HTR-8/SVneo (cell line): Measurements from ENCODE around the gene FZD10.

Experiments used
- DNase-seq: peaks from one replicate; pipeline ENCODE4 v3.0.0; 2011; ENCODE audit warnings: low spot score, mixed read lengths; ENCODE audit not compliant: insufficient read length
- FAIRE-seq: peaks from 2 replicates; lab custom pipeline; 2011; peaks lifted over from hg19 to GRCh38; lab: Jason Lieb, UNC

FZD10 gene

GRCh38 chr12:130131801-130132200, 30.5 kb upstream of the FZD10 start:
- FAIRE-seq (no peak), DNase-seq (no peak)

- DNase-seq: no peak
- FAIRE-seq: no peak
Observed at GRCh38 chr12:130132831-130133511, 29.3 kb upstream of the FZD10 start.

DNA sequence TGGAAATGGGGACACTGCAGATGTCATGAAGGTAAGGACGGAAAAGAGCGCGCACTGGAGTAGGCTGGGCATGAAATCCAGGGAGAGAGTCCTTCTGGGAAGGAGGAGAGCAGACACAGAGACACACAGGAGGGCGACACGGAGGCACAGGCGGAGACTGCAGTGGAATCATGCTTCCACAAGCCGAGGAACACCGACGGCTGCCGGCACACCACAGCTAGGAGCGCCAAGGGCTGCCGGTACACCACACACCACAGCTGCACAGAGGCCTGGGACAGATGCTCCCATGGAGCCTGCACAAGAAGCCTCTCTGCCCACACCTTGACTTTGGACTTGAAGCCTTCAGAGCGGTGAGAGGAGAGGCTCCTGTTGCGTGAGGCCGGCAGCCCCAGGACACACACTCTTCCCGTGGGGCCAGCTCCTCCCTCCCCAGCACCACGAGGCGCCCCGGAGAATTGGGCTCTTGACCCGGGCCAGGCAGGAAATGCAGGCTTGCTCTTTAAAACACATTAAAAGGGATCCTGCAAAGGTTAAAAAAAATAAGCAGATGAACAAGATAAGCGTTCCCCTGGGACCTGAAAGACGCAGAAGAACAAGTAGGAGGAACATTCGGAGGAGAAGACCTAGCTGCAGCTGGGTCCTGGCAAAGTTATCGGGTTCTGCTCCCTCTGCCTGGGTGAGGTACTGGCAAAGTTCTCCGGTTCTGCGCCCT, 28.3 kb upstream of the FZD10 start:
- no peak for FAIRE-seq

DNA sequence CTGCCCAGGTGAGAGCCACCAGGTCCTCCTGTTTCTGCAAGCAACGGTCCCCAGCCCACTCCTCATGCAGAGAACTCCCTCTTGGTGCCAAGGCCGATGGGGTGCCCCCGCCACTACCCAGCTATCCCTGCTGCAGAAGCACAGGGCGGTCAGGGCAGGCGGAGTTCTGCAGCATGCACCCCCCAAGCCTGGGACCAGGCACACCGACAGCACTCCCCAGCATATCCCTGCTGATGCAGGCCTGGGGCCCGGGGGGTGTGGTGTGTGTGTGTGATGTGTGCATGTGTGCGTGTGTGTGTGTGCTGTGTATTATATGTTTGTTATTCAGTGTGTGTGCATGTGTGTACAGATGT, 27.7 kb upstream of the FZD10 start:
- FAIRE-seq: no peak

More for the DNA sequence above, 28.3 kb upstream of the FZD10 start:
- no peak for DNase-seq

DNA sequence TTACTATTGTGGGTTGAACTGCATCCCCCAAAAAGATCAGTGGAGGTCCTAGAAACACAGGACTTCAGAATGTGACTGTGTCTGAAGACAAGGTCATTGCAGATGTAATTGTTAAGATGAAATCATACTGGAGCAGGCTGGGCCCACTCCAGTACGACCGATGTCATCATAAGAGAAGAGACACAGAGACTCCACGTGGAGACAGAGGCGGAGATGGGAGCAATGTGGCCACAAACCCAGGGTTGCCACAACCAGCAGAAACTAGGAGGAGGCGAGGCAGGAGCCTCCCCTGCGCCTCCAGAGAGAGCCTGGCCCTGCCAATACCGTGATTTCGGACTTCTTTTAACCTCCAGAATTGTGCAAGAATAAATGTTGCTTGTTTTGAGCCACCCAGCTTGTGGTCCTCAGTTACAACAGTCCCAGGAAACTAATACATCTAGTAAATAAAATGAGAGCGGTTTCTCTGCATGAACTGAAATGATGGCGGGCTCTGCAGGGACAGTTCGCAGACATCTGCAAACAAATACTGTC, 25.7 kb upstream of the FZD10 start:
- FAIRE-seq (no peak), DNase-seq (no peak)

More for the DNA sequence above, 27.7 kb upstream of the FZD10 start:
- no peak for DNase-seq

GRCh38 chr12:130137040-130138018, 24.9 kb upstream of the FZD10 start:
- no peak for DNase-seq
- no peak for FAIRE-seq

DNA sequence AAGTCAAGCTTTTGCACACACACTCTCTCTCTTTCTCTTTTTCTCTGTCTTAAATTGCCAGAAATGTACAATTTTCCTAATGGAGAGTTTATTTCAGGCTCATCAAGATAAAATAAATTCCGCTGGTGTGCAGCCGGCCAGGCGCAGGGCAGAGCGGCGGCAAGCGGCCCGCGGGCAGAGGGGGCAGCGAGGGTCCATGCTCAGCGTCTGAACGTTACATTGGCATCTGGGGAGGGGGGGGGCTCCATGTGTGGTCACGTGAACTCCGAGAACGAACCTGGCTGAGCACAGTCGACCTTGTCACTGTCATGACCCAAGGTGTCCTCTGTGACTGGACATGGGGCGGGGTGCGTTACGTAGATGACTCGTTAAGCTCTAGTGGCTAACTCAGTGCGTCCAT, 23.8 kb upstream of the FZD10 start:
- no peak for FAIRE-seq

DNA sequence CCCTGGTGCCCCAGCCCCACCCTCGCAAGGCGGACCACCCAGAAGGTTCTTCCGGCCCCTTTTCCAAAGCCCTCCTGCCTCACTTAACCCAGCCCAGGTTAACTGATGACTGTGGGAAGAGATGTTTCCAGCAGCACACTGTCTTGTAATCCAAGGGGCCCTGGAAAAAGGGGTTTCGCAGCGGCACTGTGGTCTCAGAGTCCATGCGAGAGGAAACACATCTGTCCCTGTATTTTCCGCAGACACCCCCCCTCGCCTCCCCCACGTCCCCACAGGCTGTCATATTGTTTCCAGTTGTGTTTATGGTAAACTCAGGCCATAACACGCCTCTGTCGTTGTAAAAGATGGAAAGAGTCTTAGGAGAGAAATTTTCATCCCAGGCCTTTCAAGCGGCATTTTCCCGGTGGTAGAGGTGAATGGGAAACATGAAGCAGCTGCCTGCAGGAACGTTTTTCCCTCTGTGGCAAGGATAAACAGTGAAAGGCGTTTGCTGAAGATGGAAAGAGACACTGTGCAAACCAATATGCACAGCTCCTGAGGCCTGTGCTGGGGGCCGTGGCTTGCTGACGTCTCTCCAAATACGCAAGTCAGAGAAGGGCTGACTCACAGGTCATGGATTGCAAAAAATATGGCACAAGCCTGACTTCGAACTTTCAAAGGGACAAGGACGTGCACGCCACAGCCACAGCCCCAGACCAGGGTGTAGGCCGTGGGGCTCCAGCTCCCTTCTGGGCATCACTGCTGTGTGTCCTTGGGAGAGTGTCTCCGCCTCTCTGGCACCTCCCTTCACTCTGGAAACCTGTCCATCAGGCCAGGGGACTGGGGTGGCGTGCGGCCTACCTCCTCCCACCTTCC, 22.5 kb upstream of the FZD10 start:
- FAIRE-seq (no peak), DNase-seq (no peak)

More for the DNA sequence above, 23.8 kb upstream of the FZD10 start:
- no peak for DNase-seq

DNA sequence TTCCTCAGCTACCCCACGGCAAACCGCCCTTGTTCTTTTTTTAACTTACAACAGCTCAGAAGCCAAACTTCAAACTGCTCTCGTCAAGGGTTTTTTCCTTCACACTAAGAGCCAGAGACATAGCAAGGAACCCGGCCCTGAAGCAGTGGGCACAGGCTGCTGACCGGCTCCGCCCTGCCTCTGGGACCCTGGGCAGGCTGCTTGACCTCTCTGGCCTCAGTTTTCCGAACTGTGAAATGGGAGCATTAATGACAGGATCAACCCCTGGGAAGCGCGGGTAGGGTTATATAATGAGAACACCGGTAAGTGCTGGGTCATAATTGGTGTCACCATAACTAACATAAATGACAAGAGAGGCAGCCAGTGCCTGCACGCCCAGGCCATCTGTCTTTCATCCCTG, 21.2 kb upstream of the FZD10 start:
- no peak for DNase-seq
- FAIRE-seq: no peak

- DNase-seq: no peak
- FAIRE-seq: no peak
Observed at GRCh38 chr12:130141901-130142683, 20.2 kb upstream of the FZD10 start.

- no peak for DNase-seq
- no peak for FAIRE-seq
Observed at GRCh38 chr12:130142736-130143135, 19.5 kb upstream of the FZD10 start.

- DNase-seq: no peak
- FAIRE-seq: no peak
Observed at GRCh38 chr12:130143136-130143535, 19.1 kb upstream of the FZD10 start.

GRCh38 chr12:130144256-130144655, 18.0 kb upstream of the FZD10 start:
- FAIRE-seq (no peak), DNase-seq (no peak)

DNA sequence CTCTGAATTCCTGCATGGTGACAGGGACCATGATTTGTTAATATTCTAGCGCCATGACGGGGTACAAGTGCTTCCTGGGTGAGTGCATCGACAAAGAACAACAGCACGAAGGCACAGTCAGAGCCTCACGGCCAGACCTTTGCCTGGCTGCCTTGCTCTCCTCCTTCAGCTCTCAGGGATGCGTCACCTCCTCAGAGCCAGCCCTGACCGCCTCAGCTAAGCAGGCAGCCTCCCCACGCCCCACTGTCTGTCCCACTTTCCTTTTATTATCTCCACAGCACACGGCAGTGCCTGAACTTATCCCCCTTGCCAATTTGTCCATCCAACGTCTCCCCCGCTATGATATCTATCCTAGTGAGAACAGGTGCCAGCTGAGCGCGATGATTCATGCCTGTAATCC, 16.5 kb upstream of the FZD10 start:
- FAIRE-seq: no peak
- DNase-seq: no peak

GRCh38 chr12:130146176-130146931, 15.9 kb upstream of the FZD10 start:
- FAIRE-seq: no peak

DNA sequence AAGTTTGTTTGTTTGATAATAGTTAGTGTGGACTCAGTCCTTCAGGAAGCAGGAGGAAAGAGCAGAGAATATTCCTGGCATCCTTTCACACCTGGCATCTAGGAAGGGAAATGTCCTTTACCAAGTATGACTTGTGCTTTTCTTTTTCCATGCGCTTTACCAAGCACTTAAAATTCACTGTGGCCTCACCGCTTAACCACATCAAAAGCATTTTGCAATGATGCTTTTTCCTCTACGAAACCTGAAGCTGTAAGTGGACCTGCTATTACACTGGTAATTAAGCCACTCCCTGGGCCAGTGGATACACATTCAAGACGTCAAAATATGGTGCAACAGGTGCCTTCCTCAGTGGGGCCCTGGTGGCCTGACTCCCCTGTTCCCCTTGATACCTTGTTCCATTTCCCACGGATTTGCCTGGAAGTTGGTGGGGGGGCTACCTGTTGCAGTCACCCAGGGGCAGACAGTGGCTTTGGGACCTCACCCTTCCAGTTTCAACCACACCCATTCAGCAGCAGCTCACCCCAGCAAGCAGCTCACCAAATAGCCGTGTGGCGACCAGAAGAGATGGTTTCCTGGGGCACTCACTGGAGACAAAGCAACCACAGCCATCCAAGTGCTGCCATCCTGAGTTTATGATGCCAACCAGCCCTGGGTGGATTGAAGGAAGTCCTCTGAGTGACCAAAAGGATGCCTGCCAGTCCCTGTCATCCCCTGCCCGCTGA, 14.2 kb upstream of the FZD10 start:
- no peak for FAIRE-seq
- DNase-seq: no peak

More at GRCh38 chr12:130146176-130146931, 15.9 kb upstream of the FZD10 start:
- no peak for DNase-seq

DNA sequence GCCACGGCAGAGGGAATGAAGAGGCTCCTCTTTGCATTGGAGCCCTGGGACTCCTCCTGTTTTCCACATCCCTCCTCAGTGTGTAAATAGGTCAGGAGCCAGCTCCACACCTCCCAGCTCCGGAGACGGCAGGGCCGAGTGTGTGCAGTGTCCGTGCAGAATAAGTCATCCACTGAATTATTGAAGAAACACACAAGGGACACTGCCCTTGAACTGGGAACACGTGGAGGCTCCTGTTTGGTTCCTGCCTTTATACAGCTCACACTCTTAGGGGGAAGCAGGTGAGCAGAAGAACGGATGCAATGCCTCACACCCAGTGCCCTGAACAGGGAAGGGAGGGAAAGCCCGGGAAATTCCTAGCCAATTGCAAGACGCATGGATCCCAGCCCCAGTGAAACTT, 10.4 kb upstream of the FZD10 start:
- DNase-seq (no peak), FAIRE-seq (no peak)
